Eye (tissue), 1 donor: ENCODE data around the gene C11orf21.

Experiments used
- DNase-seq: peaks from one replicate; pipeline ENCODE4 v3.0.0-alpha.2; 2015

The C11orf21 gene

GRCh38 chr11:2270322-2271076 lies 31.2 kb downstream of the C11orf21 start, which contains the start of gene ASCL2:
ASCL2 (minus strand) TSS chr11:2270588; CDS start chr11:2270332, 256 bp downstream.
- DNase-seq = peak; percentile 56

- peak; percentile 85 for DNase-seq
Observed at GRCh38 chr11:2269601-2270321, 32.0 kb downstream of the C11orf21 start.

GRCh38 chr11:2268729-2269600 lies 32.8 kb downstream of the C11orf21 start:
- peak; percentile 58 for DNase-seq

DNA sequence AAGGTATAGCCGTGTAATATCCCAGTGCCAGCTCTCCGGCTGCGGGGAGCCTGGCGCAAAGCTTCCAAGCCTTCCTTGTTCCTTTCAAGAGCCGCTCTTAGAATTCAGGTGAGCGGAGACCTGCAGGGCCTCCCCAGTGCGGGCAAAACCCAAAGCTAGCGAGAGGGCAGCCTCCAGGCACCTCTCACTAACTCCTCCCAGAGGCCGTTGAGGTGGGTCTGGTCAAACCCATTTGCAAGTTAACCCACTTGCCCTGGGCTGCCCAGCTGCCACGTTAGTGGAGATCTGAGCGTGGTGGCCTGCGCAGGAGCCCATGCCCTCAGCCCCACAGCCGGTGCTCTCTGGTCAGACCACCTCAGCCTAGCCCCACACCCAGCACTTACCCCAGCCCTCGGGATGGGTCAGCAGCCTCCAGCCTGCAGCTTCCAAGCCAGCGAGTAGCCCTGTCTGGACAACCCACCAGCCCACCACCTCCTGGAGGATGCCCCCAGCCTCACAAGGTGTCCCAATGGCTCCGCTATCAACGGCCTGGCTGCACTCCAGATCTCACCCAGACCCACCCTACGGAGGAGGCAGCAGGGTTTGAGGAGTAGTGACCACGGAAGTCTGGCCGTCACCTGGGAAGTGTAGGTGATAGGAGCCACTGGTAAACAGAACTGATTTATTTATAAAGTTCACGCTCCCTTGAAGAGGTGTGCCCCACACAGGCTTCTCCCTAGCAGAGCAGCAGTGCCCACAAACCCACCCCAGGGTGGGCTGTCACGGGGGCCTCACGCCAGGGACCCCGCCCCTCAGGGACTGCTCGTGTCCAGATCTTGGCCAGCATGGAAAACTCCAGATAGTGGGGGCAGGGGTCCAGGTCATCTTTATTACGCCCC lies 33.6 kb downstream of the C11orf21 start:
- DNase-seq = no peak

GRCh38 chr11:2267306-2267850 lies 34.3 kb downstream of the C11orf21 start:
- no peak for DNase-seq

GRCh38 chr11:2266586-2267305 lies 35.0 kb downstream of the C11orf21 start:
- no peak for DNase-seq

DNA sequence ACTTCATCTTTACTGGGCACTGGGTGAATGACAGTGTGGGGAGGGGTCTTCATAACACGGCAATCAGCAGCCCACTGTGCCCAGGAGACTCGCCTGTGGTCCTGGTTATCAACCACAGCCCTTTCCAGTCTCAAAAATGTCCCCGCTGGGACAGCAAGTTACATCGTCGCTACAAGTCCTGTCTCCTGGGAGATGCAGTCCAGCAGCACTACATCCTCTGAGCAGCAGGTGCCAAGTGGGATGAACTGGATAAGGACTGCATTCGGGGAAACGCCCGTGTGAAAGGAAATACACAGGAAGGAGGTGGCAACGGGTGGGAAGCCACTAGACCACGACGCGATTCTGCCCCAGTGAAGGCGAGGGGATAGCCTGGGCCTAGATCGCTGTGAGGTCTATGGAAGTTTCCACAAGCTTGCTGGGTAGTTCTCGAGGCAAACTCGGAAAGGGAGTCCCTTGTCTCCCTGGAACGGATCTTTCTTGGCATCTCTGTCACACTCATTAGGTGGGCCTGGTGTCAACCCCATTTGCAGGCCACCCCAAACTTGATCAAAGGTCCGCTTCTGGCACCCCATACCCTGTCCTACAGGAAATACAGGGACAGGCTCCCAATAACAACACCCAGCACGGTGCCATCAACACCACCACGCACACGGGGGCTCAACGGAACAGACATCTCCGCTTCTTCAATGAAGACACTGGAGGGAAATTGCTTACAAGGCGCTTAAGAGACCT lies 35.7 kb downstream of the C11orf21 start:
- DNase-seq = no peak

- DNase-seq = no peak
Observed at GRCh38 chr11:2265396-2265795, 36.3 kb downstream of the C11orf21 start.

- no peak for DNase-seq
Observed at GRCh38 chr11:2264366-2265053, 37.2 kb downstream of the C11orf21 start.

DNA sequence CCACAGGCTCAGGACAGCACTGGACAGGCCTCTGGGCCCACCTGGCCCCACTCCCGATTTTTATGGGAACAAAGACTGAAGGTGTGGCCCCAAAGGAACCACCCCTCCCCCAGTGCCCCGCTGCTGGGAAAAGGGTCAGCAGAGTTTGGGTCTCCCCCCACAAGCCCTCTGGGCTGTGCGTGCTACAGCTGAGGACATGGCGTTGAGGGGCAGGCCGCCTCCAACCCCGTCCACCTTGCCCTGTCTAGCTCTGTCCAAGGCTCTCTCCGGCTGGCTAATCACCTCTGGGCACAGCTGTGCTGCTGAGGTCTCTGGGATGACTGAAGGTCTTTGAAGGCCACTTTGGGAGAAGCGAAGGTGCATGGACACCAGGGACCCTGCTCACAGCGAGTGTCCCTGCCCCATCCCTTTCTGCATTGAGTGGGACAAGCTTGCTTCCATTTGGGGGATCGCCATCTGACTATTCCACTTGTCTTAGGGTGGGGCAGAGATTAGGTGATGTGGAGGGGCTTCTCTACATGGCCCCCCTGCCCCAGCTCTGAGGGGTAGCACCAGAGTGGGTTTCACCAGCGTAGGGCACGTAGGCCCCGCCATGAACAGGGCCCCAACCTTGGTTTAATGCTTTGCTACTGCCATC lies 37.9 kb downstream of the C11orf21 start:
- DNase-seq = no peak

GRCh38 chr11:2263071-2263565 lies 38.6 kb downstream of the C11orf21 start:
- DNase-seq = no peak

DNA sequence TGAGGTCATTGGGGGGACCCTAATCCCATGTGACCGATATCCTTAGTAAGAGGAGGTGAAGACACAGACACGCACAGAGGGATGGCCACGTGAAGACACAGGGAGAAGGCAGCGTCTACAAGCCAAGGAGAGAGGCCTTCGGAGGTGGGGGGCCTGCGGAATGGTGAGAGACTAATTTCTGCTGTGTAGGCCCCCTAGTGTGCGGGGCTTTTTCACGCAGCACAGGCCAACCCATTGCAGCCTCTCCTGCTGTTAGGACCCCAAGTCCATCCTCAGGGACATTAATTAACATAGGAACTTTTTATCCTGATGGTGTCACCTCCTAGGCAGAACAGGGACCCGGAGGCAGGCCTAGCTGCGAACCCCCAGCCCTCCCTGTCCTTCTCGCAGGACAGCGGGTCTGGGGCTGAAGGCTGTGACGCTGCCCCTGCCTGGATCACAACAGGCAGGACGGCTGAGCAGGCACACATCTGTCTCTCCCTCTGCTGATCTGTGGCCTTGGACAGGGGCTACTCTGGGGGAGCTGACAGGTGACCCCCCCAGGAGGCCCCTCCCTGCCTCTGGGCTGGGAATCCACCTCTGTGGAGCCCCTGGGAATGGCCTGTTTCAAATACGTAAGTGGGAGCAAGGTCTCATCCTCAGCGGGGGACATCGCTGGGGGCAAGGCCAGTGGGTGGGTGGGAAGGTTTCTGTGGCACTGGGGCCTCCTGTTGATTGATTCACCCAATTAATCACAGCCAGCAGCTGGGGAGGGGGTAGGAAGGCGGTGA lies 39.2 kb downstream of the C11orf21 start:
- DNase-seq = peak; percentile 15

DNA sequence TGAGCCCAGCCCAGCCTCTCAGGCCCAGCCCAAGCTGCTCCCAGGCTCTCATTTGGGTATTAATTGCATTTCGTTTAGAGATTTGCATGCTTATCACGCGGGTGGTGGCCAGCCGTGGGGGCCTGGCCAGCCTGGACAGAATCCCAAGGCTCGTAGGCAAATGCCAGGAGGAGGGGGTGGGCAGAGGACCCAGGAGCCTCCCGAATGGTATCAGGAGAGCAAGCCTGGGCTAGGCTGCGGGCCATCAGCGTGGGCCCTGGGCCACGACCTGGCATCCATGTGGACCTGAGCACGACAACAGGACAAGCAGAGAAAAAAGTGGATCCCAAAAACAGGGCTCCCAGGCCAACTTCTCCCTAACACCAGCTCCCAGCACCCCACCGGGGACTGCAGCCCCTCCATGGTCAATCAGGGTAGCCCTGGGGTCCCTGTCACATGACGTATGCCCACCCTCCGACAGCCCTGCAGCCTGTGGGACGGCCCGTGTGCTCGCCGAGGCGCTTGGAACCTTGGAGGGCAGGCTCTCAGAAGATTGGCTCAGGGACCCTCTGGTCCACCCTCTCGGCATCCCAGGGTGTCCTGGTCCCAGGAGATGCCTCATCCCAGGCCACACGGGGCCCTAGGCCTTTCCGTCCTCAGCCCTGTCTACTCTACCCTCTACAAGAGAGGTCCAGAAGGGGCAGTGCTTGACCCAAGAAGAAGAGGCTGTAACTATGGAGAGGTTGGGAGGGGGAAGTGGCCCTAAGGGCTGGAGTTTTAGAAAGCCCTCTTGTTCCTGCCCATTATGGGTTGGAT lies 40.1 kb downstream of the C11orf21 start:
- DNase-seq = no peak

DNA sequence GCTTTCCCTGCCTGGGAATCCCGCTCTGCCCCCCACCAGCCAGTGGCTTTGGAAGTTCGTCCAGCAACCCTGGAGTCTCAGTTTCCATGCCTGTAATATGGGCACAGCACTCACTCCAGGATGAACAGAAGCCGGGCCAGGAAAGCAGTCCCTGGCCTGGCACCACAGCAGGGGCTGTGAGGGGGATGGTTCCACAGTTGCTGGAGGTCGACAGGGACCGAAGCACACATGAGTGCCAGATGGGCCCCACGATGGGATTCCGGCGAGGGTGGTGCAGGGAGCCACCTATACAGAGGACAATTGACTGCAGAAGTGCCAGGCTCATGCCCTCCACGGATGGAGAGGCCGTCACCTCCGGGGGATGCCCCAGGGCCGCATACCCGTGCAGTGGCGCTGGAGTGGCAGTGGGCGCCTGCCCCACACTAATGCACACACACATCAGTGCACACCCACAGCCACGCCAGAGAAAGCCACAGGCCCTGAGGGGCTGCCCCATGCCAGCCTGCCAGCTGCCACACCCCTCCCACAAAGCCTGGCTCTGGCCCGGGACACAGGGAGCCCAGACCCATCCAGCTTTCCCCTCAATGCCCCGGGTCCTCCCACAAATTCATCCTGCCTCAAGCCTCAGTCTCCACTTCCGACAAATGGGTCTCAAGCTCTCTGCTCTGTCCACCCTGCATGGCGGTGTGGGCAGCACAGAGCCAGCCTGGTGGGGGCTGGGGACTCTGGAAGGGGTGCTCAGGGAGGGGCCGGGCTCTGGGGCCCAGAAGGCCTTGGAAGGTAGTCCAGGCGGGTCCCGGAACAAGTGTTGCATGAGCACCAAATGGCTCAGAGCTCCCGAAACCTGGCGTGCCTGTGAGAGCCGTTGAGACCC lies 41.0 kb downstream of the C11orf21 start:
- no peak for DNase-seq

DNA sequence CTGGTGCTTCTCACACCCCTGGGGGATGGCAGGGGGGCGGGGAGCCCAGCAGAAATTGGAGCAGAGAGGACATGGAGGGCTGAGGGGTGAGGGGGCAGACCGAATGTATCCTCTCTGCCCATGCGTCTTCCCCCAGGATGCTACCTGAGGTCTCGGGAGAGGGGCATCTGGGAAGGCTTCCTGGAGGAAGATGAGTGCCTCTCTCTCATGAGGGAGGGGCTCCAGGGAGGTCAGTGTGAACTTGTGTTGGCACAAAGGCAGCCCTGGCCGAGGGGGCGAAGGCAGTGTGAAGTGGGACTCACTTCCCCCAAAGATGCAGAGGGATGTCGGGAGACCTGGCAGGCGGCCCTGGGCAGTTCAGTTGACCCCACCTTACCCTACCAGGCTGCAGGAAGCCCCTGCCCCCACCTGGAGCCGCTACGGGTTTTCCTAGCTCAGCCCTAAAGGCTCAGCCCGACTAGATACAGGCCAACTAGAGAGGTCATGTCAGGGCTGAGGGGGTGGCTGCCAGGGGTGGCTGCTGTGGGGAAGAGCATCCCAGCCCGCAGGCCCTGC lies 41.7 kb downstream of the C11orf21 start:
- no peak for DNase-seq

DNA sequence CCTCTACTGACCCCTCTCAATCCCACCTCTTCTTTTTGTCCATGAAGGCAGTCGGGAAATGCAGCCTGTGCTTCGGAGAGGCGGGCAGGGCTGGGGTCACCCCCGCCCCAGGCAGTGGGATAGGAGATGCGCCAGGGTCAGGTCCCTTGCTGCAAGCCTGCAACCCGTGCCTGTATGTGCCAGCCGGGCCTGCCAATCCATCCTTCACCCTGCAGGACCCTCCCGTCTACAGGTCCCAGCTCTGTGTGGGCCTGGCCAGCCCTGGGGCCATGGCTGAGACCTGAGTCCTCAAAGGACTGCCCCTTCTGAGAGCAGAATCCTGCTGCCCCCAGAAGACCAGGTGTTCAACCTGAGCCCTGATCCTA lies 42.3 kb downstream of the C11orf21 start:
- no peak for DNase-seq
